ENCODE data around the gene AUTS2.

DNA sequence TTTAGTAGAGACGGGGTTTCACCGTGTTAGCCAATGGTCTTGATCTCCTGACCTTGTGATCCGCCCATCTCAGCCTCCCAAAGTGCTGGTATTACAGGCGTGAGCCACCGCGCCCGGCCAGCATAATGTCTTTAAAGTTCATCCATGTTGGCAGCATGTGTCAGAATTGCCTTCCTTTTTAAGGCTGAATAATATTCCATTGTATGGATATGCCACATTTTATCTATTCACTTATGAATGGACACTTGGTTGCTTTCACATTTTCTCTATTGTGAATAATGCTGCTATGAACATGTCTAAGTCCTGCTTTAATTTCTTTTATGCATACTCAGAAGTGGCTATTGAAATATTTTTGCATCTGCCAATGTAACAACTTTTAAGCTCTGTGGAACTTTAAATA lies 779.7 kb downstream of the AUTS2 start:
- no peak for TF ChIP-seq POLR2AphosphoS5 (IDR thresholded peaks at IDR 0.05; ENCODE audit: low read depth)
- TF ChIP-seq, protein P1, sequence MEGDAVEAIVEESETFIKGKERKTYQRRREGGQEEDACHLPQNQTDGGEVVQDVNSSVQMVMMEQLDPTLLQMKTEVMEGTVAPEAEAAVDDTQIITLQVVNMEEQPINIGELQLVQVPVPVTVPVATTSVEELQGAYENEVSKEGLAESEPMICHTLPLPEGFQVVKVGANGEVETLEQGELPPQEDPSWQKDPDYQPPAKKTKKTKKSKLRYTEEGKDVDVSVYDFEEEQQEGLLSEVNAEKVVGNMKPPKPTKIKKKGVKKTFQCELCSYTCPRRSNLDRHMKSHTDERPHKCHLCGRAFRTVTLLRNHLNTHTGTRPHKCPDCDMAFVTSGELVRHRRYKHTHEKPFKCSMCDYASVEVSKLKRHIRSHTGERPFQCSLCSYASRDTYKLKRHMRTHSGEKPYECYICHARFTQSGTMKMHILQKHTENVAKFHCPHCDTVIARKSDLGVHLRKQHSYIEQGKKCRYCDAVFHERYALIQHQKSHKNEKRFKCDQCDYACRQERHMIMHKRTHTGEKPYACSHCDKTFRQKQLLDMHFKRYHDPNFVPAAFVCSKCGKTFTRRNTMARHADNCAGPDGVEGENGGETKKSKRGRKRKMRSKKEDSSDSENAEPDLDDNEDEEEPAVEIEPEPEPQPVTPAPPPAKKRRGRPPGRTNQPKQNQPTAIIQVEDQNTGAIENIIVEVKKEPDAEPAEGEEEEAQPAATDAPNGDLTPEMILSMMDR (conservative IDR thresholded peaks at IDR 0.05; ENCODE audit: low read depth in 2 of 2) = no peak
- TF ChIP-seq, protein P2, sequence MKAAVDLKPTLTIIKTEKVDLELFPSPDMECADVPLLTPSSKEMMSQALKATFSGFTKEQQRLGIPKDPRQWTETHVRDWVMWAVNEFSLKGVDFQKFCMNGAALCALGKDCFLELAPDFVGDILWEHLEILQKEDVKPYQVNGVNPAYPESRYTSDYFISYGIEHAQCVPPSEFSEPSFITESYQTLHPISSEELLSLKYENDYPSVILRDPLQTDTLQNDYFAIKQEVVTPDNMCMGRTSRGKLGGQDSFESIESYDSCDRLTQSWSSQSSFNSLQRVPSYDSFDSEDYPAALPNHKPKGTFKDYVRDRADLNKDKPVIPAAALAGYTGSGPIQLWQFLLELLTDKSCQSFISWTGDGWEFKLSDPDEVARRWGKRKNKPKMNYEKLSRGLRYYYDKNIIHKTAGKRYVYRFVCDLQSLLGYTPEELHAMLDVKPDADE (IDR thresholded peaks at IDR 0.05) = no peak
- TF ChIP-seq ZNF114 (CRISPR knock-in tag; IDR thresholded peaks at IDR 0.05) = no peak

All from GM23338 (cell line).